NCI-H187 (cell line): Measurements from ENCODE around the gene ZNF354C.

Source experiments
- DNase-seq, 2 experiments: peaks; one replicate each; lab custom pipeline; 2025; lab: John Stamatoyannopoulos, UW

Gene ZNF354C

DNA sequence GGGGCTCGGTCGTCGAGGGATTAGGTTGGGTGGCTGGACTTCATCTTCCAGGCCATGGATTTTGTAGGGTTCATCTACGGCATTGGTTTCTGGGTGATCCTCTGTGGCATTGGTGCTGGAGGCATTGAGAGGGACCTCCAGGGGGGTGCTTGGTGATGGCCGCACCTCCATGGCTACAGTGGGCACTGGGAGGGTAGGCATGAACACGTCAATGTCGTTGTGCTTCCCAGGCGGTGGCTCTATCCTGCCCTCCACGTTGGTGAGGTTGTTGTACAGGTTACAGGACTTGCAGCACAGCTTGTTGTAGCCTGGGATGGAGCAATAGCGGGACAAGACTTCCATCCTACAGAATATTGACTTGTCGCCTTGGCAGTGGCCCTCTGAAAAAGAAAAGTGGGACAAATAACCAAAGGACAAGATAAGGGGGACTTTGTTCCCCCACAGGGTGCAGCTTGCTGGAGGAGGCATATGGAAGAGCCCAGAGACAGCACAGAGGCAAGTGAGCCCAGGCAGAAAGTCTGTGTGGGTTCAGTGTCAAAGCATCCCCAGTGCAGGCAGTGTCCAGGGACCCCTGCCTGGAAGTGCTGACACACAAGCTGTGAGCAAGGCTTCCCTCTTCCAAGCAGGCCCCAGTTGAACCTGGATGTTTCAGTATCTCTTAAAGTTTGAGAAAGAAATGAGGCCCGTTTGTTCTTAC lies 53.9 kb downstream of the ZNF354C start:
- DNase-seq, result no peak

DNA sequence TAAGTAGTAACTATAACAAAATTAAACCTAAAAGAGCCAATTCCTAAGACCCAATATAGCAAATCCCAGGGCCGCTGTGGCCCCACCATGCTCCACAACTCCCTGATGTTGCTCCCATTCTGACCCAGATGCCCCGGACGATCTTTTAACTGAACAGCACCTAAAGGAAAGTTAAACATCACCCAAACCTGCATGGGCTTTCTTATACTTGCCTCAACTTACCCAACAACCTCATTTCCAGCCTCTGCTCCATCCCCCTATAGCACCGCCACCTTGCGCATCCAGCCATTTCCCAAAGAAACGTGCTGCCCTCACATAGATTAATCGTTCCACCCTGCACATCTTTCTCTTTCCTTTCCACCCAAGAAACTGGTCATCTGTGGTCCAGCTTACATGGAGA lies 54.6 kb downstream of the ZNF354C start:
- no peak for DNase-seq

DNA sequence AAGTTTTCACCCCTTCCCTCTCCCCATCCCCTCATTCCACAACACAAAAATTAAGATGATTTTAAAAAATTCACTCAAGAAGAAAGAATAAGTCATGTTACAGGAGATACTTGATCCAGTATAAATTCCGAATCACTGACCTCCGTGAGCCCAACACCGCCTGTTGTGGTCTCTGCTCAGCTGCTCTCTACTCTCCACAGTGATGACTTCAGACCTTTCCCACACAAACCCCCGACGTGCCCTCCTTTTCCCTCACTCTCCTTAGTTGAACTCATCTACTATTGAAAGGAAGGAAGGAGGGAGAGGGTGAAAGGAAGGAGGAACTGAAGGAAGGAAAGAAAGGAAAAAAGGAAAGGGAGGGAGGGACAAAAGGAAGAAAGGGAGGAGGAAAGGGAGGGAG lies 55.1 kb downstream of the ZNF354C start:
- no peak for DNase-seq

DNA sequence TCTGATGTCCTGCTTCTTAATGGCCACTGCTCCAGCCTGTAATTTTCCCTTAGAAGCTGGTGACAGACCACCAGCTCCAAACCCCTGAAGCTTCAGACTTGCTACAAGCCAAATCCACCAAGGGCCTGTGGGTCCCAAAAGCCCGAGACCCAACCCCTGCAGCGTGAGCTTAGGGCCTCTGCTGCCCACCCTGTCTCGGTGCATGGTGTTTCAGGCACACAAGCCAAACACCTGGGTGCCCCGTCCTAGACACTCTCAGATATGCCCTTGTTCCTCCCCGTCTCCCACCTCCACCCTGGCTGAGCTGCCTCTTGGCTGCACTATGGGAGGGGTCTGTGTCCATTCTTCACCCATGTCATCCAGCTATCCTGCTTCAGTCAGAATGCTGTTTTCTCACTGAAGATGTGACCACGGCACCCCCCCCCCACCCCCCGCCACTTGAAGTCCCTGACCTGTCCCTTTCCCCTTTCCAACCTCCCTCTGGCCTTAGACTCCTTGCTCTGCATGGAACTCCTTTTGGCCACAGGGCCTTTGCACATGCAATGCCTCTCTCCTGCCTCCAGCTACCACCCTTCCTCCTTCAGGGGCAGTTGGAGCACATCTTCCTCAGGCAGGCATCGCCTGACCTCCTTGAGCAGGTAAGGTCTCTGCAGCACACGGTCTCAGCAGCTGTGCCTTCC lies 55.8 kb downstream of the ZNF354C start:
- DNase-seq, result no peak

DNA sequence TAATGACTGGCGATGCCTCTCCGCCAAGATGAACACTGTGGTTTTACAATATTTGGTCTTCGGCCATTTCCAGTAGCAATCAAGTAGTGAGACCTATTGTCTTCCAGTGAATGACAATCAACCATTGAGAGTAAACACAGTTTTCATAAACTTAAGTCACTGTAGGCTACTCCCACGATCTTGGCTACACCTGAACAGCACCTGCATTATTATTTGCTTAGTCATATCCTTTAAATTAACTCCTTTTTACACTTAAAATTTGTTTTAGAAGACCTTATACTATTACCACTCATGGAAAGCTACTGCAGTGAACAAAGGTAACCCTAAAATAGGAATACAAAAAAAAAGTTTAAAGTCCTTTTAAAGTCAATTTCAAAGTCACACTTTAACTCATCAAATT lies 58.2 kb downstream of the ZNF354C start:
- no peak for DNase-seq

DNA sequence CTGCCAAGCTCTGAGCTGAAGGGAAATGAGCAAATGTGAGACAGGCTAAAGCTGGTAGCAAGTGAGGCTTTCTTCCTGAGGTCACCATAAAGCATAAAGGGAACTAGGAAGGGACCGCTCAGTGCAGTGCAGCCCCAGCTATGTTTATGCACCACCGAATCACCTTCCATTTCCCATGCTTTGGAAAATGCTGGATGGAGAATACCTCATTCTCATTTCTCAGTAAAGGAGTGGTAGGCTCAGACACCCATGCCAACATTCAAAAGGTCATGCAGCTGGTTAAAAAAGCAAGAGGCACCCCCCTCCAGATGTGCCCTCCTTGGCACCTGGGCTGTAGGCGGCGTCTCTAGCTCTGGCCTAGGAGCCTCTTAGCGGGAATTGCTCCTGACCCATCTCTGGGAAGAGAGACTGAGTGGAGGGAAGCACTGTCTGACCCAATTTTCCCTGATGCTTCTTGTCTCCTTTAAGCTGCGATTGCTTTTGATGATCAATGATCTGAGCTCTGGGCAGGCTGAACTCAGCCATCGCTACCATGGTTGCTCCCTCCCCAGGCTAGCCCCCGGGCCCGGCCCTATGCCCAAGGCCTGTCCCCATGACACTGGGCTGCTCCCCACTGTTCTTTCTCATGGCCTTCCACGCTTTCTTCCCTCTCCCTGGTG lies 58.7 kb downstream of the ZNF354C start:
- no peak for DNase-seq

DNA sequence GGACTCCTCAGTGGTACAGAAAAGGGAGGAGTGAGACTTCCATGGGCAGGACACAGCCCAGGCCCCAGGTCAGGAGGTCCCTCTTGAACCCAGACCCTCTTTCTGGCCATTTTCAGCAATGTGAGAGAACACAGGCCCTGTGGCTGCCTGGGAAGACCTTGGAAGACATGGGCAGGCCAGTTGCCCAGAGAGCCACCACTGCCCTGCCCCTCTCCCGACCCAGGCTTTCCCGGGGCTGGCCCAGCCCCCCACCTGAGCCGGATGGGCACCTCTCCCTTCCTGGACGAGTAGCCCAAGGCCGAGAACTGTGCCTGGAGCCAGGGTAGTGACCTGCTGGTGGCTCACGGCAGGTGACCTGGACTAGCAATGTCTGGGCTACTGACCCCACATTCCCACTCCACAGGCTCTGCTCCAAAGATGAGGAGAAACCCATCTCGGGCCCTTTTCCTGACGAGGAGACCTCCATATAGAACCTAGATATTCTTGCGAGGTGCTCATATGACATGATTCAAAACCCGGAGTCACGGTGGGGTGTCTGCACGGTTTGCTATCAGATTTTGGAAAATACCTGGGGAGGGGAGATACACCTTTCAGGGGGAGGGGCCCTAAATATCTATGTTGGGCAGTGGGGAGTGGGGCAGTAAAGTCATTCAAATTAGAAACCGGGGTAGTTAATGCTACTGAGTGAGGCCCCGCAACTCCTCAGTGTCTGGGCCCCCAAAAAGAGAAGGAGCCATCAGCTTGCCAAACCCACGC lies 59.4 kb downstream of the ZNF354C start:
- DNase-seq, result no peak

DNA sequence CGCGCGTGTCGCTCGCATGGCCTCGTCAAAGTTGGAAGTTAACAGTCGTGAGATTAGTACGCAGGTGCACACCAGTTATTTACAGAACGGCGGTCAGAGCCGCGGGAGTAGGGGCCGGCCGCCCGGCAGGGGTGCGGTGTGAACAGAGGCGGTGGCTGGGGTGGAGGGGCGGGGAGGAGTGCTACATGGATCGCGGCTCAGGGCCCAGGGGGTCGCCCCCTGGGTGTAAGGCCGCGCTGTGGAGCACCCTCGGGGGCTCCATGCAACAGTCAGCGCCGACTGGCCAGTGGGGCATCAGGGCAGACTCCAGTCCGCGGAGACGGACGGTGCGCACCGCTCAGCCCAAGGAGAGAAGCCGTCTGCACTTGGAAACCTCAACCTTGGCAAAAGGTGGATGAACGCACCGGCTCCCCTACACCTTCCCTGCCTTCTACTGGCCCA lies 60.3 kb downstream of the ZNF354C start:
- no peak for DNase-seq

DNA sequence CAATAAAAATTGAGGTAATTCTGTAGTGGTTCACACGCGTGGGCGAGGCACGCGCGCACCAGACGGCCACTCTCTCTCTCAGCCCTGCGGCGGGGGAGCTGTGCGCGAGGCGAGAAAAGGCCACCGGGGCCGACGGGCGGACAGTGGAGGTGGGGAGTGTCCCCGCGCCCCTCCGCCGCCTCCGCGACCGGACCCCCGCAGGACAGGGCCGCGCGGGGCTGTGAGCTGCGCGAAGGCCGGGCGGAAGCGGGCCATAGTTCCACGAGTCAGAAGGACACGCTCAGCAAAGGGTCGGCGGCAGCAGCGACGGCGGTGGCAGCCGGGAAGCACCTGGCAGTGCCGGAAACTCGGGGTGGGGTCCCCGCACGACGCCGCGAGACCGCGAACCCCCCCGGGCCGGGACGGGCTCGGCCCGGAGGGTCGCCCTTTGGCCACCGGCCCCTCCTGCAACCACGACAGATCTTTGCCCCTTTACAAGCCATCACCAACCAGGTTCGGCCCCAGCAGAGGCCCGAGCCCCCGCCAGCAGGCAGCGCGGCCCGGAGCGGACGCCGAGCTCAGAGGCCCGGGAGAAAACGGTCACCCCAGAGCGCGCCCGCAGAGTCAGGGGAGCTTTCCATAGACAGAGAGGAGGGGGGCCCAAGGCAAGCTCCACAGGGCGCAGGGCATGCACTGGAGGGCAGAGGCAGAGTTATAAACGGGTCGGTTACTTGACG lies 60.9 kb downstream of the ZNF354C start:
- DNase-seq, result no peak

DNA sequence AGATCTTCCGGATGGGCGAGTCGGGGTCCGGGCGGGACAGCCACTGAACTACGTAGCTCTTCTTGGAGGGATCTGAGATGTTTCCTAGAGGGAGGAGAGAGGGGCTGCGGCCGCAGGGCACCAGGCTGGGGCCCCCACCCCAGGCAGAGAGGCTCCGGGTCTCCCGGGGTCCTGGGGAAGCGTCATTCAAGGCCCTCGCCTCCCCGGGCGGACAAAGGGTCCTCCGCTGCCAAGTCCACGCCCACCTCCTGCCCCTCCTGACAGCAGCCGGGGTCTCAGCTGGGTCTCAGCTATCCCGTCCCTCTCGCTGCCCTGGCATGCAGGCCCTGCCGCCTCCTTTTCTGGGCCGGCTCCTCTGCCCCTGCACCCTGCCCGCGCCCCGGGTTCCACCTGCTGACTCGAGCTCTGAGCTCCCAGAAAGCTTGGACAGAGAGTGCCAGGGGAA lies 61.5 kb downstream of the ZNF354C start:
- no peak for DNase-seq

DNA sequence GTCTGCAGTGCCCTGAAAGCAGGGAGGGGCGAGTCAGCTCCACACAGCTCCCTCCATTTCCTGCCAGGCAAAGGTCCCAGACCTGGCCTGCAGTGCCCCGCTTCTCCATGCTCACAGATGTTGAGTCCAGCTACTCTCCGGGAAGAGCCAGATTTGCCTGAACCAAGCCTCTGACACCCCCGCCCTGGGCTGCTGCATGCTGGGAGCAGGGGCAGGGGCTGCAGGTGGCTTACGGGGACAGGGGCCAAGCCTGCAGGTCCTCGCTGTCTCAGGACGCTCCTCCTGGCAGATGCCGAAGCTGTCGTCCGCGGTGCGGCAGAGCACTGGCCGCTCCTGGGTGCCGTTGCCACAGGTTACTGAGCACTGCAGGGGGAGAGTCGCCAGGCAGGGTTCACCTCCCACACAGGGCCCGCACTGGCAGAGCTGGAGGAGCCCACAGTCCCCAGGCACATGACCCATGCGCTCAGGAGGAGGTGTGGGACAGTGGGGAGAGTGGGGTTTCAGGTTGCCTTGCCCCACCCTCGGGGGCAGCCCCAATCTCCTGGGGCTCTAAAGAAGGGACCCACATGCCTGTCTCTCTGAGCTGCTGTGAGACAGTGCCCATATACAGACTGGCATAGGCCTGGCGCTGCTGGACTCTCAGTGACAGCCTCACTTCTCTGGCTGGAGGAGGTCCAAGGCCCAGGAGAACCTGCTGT lies 62.4 kb downstream of the ZNF354C start:
- no peak for DNase-seq

DNA sequence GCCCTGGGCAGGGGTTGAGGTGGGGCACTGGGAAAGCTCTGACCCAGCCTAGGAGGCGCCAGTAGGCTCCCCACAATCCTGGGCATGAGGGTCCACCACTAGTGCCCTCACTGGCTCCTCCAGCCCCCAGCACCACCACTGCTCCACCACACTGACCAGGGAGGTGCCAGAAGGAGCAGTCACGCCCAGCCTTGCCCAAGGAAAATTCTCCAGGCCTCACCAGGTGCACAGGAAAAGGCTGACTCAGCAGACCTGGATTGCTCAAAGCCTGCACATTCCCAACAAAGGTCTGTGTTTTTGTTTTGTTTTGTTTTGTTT lies 62.9 kb downstream of the ZNF354C start:
- no peak for DNase-seq

DNA sequence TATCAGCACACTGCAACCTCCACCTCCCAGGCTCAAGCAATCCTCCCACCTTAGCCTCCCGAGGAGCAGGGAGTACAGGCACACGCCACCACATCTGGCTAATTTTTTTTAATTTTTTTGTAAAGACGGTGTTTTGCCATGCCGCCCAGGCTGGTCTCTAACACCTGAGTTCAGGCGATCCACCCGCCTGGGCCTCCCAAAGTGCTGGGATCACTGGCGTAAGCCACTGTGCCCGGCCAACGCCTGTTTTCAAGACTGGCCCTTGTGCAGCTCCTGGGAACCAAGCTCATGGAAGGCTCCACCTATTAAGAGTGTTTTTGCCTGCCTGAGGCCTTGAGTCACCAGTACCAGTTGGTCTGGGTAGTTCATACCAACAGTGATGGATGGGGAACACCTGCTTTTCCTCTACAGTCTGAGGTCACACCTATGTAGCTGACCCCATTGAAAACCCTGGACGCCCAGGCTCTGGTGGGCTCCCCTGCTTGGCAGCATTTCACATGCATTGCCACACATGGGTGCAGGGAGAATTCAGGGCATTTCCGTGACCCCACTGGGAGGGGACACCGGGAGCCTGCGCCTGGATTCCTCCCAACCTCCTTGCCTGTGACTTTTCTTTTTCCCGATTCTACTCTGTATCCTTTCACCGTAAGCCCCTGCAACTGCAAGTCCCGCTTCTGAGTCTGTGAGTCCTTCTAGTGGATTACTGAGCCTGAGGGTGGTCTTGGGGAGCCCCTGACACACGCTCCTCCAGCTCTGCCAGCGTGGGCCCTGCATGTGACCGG lies 63.5 kb downstream of the ZNF354C start:
- no peak for DNase-seq

DNA sequence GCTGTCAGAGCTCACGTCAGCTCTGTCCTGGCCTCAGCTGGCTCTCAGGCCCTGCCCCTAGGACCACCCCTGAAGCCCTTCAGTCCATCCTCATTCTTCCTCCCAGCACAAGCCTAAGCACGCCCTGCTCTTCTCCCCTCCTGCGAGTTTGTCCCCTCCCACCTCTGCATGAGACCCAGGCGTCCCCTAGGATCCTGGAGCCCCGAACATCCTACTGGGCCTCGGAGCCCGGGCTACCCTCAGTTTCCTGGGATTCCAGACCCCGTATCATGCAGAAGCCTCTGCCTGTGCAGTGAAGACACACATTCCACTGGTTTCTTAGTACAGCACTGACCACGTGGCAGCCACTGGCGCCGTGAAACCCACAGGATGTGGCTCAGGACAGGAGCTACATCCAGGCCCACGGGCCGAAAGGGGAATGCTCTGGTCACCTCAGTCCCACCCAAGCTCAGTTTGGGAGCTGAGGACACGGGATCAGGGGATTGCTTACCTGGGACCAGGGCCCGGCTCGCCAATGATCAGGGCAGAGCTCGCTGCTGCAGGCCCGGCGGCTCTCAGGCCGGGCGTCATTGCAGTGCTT lies 64.2 kb downstream of the ZNF354C start:
- DNase-seq, result no peak

DNA sequence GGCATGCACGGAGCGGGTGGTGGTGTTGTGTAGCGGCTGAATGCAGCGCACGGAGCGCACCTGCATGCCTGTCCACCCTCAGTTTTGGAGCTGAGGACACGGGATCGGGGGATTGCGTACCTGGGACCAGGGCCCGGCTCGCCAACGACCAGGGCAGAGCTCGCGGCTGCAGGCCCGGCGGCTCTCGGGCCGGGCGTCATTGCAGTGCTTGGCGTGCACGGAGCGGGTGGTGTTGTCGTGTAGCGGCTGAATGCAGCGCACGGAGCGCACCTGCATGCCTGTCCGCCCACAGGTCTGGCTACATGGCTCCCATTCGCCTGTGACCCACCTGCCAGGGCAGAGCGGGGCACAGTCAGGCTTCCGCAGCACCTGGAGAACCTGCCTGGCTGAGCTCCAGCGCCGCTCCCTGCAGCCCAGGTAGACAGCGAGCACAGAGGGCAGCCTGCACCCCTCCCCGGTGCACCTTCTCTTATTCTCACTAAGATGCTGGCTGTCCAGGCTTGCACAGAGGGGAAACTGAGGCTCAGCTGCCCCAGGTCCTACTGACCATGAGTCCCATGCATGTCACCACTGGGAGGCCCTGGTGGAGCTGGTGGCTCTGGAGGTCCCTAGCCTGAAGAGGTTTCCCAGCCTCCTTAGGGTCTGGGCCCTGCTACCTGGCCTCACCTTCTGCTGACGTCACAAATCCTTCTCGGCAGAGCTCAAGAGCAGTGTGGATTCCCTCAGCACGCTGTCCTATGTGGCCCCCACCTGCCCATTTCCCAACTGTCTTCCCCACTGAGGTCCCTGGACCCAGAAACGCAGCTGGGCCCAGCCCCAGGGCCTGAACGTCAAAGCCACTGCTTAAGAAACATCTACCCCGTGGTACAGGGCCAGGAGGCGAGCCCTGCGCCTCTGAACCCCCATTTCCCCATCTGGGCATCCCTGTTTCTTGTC lies 64.9 kb downstream of the ZNF354C start:
- no peak for DNase-seq

DNA sequence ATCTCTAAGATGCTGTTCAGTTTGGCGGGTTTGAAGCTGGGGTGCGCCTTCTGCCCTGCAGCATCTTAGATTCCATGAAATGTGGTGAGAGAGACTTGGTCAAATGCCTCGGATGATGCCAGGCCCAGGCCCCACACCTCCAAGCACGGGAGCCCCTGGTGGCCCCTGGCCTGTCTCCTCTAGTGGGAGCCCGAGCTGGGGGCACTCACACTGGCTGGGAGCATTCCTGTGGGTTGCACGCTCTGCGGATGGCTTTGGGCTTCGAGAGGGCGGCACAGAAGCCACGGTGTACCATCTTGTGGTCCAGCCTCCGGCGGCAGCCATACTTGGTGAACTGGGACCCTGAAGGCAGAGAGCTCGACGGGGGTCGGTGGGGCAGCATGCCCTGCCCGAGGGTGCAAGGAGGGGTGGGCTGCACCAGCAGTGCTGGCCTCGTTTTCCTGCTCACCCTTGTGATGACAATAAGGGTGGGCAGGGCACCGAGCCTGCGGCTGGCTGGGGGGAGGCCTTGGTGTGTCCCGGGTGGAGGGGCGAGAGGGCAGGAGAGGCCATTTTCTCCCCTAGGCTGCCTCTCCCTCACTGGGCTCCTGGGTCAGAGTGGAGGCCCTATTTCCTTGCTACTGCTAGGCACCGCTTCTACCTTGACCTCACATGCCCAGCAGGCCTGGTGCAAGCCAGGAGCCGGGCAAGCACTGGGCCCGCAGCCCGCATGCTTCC lies 65.8 kb downstream of the ZNF354C start:
- DNase-seq, result no peak

DNA sequence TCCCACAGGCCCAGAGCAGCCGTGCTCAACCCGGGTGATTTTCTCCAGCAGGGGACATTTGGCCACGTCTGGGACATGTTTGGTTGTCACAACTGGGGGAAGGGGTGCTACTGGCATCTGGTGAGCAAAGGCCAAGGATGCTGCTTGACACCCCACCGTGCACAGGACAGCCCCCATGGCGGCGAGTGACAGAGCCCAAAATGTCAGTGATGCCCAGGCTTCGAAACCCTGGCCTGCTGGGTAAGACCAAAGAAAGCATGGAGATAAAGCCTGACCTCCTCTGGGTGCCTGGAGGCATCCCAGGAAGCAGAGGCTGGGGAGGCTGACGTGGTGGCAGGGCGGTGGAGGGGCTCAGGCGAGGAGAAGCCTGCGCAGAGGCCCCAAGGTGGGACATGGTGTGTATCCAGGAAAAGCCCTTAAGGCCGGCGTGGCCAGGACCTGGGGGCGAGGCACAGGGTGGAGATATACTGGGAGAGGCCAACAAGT lies 66.4 kb downstream of the ZNF354C start:
- no peak for DNase-seq
